ENCODE measurements around the gene CD53. TPM values are rescaled to one million over a fixed set of nuclear protein-coding genes. Genes with fewer than 3 reads are reported as not detected.
"Not testable (repeated sequence)": the region's sequence is repeated elsewhere in the genome, so short reads cannot be mapped to it uniquely, and the experiment has no call there.

CD53 gene
- total and polyA plus RNA-seq, 4 donors = 15.7 to 39.9 (median 20.9) TPM

DNA sequence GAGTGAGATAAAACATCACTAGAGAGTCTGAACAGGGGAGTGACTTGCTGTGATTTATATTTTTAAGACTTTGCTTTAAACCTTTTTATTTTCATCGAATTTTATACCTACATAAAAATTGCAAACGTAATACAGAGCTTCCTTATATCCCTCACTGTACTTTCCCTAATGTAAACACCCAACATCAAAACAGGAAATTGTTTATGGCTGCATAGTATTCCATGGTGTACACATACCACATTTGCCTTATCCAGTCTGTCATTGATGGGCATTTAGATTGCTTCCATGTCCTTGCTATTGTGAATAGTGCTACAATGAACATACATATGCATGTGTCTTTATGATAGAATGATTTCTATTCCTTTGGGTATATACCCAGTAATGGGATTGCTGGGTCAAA lies 56.0 kb downstream of the CD53 start:
- H3K27me3 ChIP-seq (ENCODE audit: control insufficient read depth, insufficient read depth, low read length) = no peaks in the 10 kb centered on the region
- no peak overlapping the region for H3K4me3 ChIP-seq (ENCODE audit: low read depth, low read length)
- no peak overlapping the region for H3K27ac ChIP-seq (ENCODE audit: low read depth, low read length)
- no peaks in the 10 kb centered on the region for H3K4me1 ChIP-seq (ENCODE audit: control insufficient read depth, insufficient read depth, low read length)
- H3K36me3 ChIP-seq (ENCODE audit: control insufficient read depth, insufficient read depth, low read length) = no peaks in the 10 kb centered on the region
- peaks cover 1% of the 10 kb centered on the region for H3K9me3 ChIP-seq (ENCODE audit: control insufficient read depth, insufficient read depth, low read length)
- no peak for DNase-seq (ENCODE audit: low read depth in 4 of 6, low spot score in 6 of 6)
- WGBS (ENCODE audit: insufficient coverage) = no CpG with 5 or more reads among the region's 2 CpGs

DNA sequence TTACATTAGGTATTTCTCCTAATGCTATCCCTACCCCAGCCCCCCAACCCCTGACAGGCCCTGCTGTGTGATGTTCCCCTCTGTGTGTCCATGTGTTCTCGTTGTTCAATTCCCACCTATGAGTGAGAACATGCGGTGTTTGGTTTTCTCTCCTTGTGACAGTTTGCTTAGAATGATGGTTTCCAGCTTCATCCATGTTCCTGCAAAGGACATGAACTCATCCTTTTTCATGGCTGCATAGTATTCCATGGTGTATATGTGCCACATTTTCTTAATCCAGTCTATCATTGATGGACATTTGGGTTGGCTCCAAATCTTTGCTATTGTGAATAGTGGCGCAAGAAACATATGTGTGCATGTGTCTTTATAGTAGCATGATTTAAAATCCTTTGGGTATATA lies 58.1 kb downstream of the CD53 start:
- not testable (repeated sequence) for H3K4me1 ChIP-seq (ENCODE audit: control insufficient read depth, insufficient read depth, low read length)
- WGBS (ENCODE audit: insufficient coverage) = no CpG with 5 or more reads among the region's 3 CpGs

DNA sequence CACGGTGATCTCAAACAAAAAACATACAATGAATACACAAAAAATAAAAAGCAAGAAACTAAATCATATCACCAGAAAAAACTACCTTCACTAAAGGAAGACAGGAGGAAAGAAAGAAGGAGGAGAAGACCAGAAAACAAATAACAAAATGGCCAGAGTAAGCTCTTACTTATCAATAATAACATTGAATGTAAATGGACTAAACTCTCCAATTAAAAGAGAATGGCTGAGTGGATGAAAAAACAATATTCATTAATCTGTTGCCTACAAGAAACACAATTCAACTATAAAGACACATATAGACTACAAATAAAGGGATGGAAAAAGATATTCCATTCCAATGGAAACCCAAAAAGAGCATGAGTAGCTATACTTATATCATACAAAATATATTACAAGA lies 63.6 kb downstream of the CD53 start:
- Histone ChIP-seq H3K27ac (ENCODE audit: low read depth, low read length) (no peak overlapping the region), H3K4me1 (ENCODE audit: control insufficient read depth, insufficient read depth, low read length) (no peaks in the 10 kb centered on the region), H3K4me3 (ENCODE audit: low read depth, low read length) (no peak overlapping the region), H3K27me3 (ENCODE audit: control insufficient read depth, insufficient read depth, low read length) (no peaks in the 10 kb centered on the region), H3K36me3 (ENCODE audit: control insufficient read depth, insufficient read depth, low read length) (no peaks in the 10 kb centered on the region), H3K9me3 (ENCODE audit: control insufficient read depth, insufficient read depth, low read length) (peaks cover 1% of the 10 kb centered on the region)
- WGBS (ENCODE audit: insufficient coverage) = no CpG with 5 or more reads among the region's 1 CpG
- no peak for DNase-seq (ENCODE audit: low read depth in 4 of 6, low spot score in 6 of 6)

More for the DNA sequence above, 58.1 kb downstream of the CD53 start:
- not testable (repeated sequence) for H3K9me3 ChIP-seq (ENCODE audit: control insufficient read depth, insufficient read depth, low read length); H3K27me3 ChIP-seq (ENCODE audit: control insufficient read depth, insufficient read depth, low read length); H3K27ac ChIP-seq (ENCODE audit: low read depth, low read length); H3K36me3 ChIP-seq (ENCODE audit: control insufficient read depth, insufficient read depth, low read length); H3K4me3 ChIP-seq (ENCODE audit: low read depth, low read length); DNase-seq (ENCODE audit: low read depth in 4 of 6, low spot score in 6 of 6)

DNA sequence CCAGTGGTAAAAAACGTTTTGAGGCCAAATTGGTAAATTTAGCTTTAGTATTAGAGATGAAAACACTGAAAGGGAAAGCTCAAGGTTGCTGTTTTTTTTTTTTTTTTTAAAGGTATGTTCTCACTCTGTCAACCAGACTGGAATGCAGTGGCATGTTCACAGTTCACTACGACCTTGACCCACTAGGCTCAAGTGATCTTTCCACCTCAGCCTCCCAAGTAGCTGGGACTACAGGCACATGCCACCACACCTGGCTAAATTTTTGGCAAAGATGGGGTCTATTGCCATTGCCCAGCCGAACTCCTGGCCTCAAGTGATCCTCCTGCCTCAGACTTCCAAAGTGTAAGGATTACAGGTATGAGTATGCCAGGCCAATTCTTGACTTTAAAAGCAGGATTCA lies 71.9 kb downstream of the CD53 start:
- 100% methylated on average over 2 of the region's 3 CpGs for WGBS (ENCODE audit: insufficient coverage)
- no peak for DNase-seq (ENCODE audit: low read depth in 4 of 6, low spot score in 6 of 6)
- Histone ChIP-seq H3K27me3 (ENCODE audit: control insufficient read depth, insufficient read depth, low read length) (no peaks in the 10 kb centered on the region), H3K4me1 (ENCODE audit: control insufficient read depth, insufficient read depth, low read length) (no peaks in the 10 kb centered on the region), H3K9me3 (ENCODE audit: control insufficient read depth, insufficient read depth, low read length) (peaks cover 4% of the 10 kb centered on the region), H3K36me3 (ENCODE audit: control insufficient read depth, insufficient read depth, low read length) (peaks cover 14% of the 10 kb centered on the region), H3K27ac (ENCODE audit: low read depth, low read length) (no peak overlapping the region), H3K4me3 (ENCODE audit: low read depth, low read length) (no peak overlapping the region)

DNA sequence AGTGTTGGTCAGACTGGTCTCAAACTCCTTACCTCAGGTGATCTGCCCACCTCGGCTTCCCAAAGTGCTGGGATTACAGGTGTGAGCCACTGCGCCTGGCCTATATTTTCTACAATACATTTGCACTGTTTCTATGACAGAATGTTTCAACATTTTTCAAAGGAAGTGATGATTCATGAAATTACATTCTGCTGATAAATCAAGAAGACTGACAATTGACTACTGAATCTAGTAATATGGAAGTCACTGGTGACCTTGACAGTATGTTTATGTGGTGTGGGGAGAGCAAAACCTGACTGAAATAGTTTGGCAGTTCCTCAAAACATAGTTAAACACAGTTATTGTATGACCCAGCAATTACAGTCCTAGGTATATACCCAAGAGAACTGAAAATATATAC lies 72.7 kb downstream of the CD53 start:
- H3K27me3 ChIP-seq (ENCODE audit: control insufficient read depth, insufficient read depth, low read length) = no peaks in the 10 kb centered on the region
- H3K4me3 ChIP-seq (ENCODE audit: low read depth, low read length) = no peak overlapping the region
- no peaks in the 10 kb centered on the region for H3K4me1 ChIP-seq (ENCODE audit: control insufficient read depth, insufficient read depth, low read length)
- peaks cover 5% of the 10 kb centered on the region for H3K9me3 ChIP-seq (ENCODE audit: control insufficient read depth, insufficient read depth, low read length)
- peaks cover 14% of the 10 kb centered on the region for H3K36me3 ChIP-seq (ENCODE audit: control insufficient read depth, insufficient read depth, low read length)
- H3K27ac ChIP-seq (ENCODE audit: low read depth, low read length) = no peak overlapping the region
- WGBS (ENCODE audit: insufficient coverage) = no CpG with 5 or more reads among the region's 2 CpGs
- DNase-seq (ENCODE audit: low read depth in 4 of 6, low spot score in 6 of 6) = no peak

DNA sequence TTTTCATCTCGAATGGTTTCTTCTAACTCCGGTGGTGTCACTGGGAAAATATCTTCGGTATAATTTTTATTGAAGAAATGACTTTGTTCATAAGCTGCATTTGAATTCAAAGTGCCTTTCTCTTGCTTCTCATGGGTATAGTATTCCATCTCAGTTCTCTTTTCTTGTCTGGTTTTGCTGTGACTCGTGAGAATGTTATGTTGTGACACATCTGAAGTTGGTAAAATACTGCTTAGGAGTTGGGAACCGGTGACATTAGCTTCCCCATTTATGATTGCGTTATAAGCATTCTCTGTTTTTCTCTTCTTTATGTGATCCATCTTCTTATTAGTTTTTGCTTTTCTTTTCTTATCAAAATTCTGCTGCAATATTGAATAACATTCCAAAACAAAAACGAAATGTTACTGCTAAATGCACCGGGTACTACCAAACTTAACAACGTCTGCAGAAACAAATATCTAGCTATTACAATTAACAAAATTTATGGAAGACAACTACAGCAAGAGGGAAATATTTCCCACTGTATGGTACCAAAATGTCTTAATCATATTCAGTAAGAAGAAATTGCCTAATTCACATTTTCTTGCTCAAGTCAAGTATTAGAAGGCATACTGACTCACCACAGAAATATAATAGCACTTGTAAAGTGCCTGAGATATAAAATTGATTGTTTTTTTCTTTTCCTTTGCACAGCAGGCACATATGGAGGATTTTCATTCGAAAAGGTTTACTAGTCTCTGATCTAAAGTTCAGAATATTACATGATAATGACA lies 75.3 kb downstream of the CD53 start:
- Histone ChIP-seq H3K4me1 (ENCODE audit: control insufficient read depth, insufficient read depth, low read length) (no peaks in the 10 kb centered on the region), H3K27me3 (ENCODE audit: control insufficient read depth, insufficient read depth, low read length) (no peaks in the 10 kb centered on the region), H3K4me3 (ENCODE audit: low read depth, low read length) (no peak overlapping the region), H3K9me3 (ENCODE audit: control insufficient read depth, insufficient read depth, low read length) (peaks cover 5% of the 10 kb centered on the region), H3K27ac (ENCODE audit: low read depth, low read length) (no peak overlapping the region), H3K36me3 (ENCODE audit: control insufficient read depth, insufficient read depth, low read length) (peaks cover 14% of the 10 kb centered on the region)
- no peak for DNase-seq (ENCODE audit: low read depth in 4 of 6, low spot score in 6 of 6)
- WGBS (ENCODE audit: insufficient coverage) = no CpG with 5 or more reads among the region's 10 CpGs

Other genes starting within 250 kb of the CD53 start
- 10 to 100 TPM in 1 of 2 donors, 1 to 10 TPM in 1; 4.0 to 11.5 TPM for gene KCNA3, start 198.2 kb upstream of the CD53 start, total RNA-seq
- gene KCNA3, start 198.2 kb upstream of the CD53 start, polyA plus RNA-seq (ENCODE audit: insufficient read length in 2 of 2) = 1 to 10 TPM; 2.3 to 4.9 TPM
- 10 to 100 TPM; 12.6 to 13.4 TPM for gene LRIF1, start 90.8 kb downstream of the CD53 start, total RNA-seq
- gene LRIF1, start 90.8 kb downstream of the CD53 start, polyA plus RNA-seq (ENCODE audit: insufficient read length in 2 of 2) = 10 to 100 TPM; 11.8 to 16.5 TPM

Data from spinal cord (tissue), 10 donors.